ENCODE results near the gene PABPN1L. TPM values are rescaled to one million over a fixed set of nuclear protein-coding genes. Genes with fewer than 3 reads are reported as not detected.

PABPN1L gene
- total and polyA plus RNA-seq, 9 of the 15 experiments (the other 6 are each of a cell fraction or from before 2014, with no cell fraction given): 0.11 to 0.32 TPM; not detected in 7

DNA sequence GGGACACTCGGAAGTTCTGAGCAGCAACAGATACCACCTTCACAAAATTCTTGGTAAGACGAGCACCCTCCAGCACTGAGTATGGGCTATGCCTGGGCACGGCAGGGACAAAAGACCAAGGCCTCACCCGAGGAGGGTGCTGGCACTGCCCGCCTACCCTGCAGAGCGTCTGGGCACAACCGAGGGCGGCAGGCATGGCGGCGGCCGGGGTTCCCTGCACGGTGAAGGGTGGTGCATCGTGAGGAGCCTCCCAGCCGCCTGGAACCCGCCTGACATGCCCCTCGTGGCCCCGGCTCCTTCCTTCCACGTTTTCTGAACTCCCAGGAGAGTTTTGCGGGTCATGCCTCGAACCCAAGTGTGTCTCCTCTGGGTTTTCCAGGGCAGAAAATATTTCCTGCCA is 28.7 kb downstream of the PABPN1L start:
- no peaks in the 10 kb centered on the region for H3K9me1 ChIP-seq (ENCODE audit: control insufficient read depth, insufficient read depth, low read length)
- 81% methylated on average over 18 of the region's 20 CpGs for WGBS (ENCODE audit: insufficient coverage, low coverage, missing lambda C conversion rate)
- TF ChIP-seq MITF (IDR thresholded peaks at IDR 0.05): no peak
- no peak for TF ChIP-seq SNIP1 (IDR thresholded peaks at IDR 0.05; ENCODE audit: low read depth)
- no peak for TF ChIP-seq ZNF311 (CRISPR knock-in tag; IDR thresholded peaks at IDR 0.05)
- TF ChIP-seq PHB (CRISPR knock-in tag; IDR thresholded peaks at IDR 0.05): no peak
- no peak for TF ChIP-seq ZNF175 (CRISPR knock-in tag; IDR thresholded peaks at IDR 0.05; ENCODE audit: low read depth)
- no peak for TF ChIP-seq NUFIP1 (IDR thresholded peaks at IDR 0.05; ENCODE audit: partially characterized antibody)
- TF ChIP-seq MED1 (CRISPR knock-in tag; IDR thresholded peaks at IDR 0.05; ENCODE audit: borderline replicate concordance): no peak
- ChIA-PET CTCF (ENCODE audit: low intra/inter-chr PET ratio) (no interaction called here), POLR2A (no interaction called here)
- H3K4me1 ChIP-seq (replicated peaks in 1 of 2; ENCODE audit: control insufficient read depth in 2 of 2, insufficient read depth in 2 of 2, low read length in 2 of 2): peaks cover 0 to 47% of the 10 kb centered on the region in 2 experiments; a peak in 2 of 5 replicates
- intact Hi-C loops (cut with micrococcal nuclease): no loop called here
- DNase-seq (ENCODE audit: extremely low read depth in 1 of 4, low spot score in 3 of 4) (no peak), FAIRE-seq (no peak), ATAC-seq (no peak)
- no peak overlapping the region for H2AFZ ChIP-seq (ENCODE audit: low read depth, low read length)
- H3K79me2 ChIP-seq (ENCODE audit: control insufficient read depth, insufficient read depth, low read length): no peaks in the 10 kb centered on the region
- BruUV-seq (replicated peaks): no TSS peak
- H3K9ac ChIP-seq (ENCODE audit: insufficient read depth in 1 of 2, low read depth in 2 of 2, low read length in 2 of 2): no peak overlapping the region
- H4K20me1 ChIP-seq (replicated peaks; ENCODE audit: control insufficient read depth, insufficient read depth, low read length): no peaks in the 10 kb centered on the region
- no peak overlapping the region for H3K27ac ChIP-seq (ENCODE audit: extremely low read depth, low read depth, low read length)
- in situ Hi-C loops (cut with MboI): no loop called here
- no peaks in the 10 kb centered on the region for H3K27me3 ChIP-seq (ENCODE audit: control insufficient read depth in 2 of 2, insufficient read depth in 2 of 2, low read length in 2 of 2)
- no peak overlapping the region for H3K4me3 ChIP-seq
- H3K9me3 ChIP-seq (replicated peaks; ENCODE audit: control insufficient read depth, insufficient read depth, low read depth, low read length): no peaks in the 10 kb centered on the region
- no peak overlapping the region for H3K4me2 ChIP-seq (ENCODE audit: insufficient read depth, low read length)
- H3K36me3 ChIP-seq (ENCODE audit: control insufficient read depth, insufficient read depth, low read length): no peaks in the 10 kb centered on the region; the same call in 2 of the 3 replicates

Data from K562 (cell line).